ENCODE measurements around the gene ANO1.

The ANO1 gene

GRCh38 chr11:70059971-70060370 is 18.1 kb upstream of the ANO1 start:
- Histone ChIP-seq H3K27ac (ENCODE audit: low read depth, low read length) (no peak overlapping the region), H3K4me3 (ENCODE audit: insufficient read depth, low read length, poor library complexity, severe bottlenecking) (no peak overlapping the region), H3K79me2 (ENCODE audit: insufficient read depth, low read length) (no peaks in the 10 kb centered on the region), H3K36me3 (ENCODE audit: low read length) (no peaks in the 10 kb centered on the region), H3K9me2 (replicated peaks; ENCODE audit: insufficient read depth, low read length) (no peaks in the 10 kb centered on the region), H3K4me2 (ENCODE audit: low read depth, low read length, poor library complexity, severe bottlenecking) (no peak overlapping the region), H3K9me3 (ENCODE audit: insufficient read depth, low read length) (no peaks in the 10 kb centered on the region), H3K27me3 (ENCODE audit: low read length) (no peaks in the 10 kb centered on the region), H3K9ac (ENCODE audit: low read length) (no peak overlapping the region), H4K20me1 (ENCODE audit: low read depth, low read length) (no peaks in the 10 kb centered on the region), H2AFZ (ENCODE audit: low read depth, low read length, severe bottlenecking) (no peak overlapping the region), H3F3A (ENCODE audit: insufficient read depth) (no peaks in the 10 kb centered on the region)
- TF ChIP-seq EZH2phosphoT487 (conservative IDR thresholded peaks at IDR 0.05; ENCODE audit: low read length) (no peak), CTCF (IDR thresholded peaks at IDR 0.05; ENCODE audit: insufficient read depth, low read length, poor library complexity, severe bottlenecking) (no peak)

GRCh38 chr11:70060611-70061293 is 17.4 kb upstream of the ANO1 start:
- H3F3A ChIP-seq (ENCODE audit: insufficient read depth) = no peaks in the 10 kb centered on the region
- H4K20me1 ChIP-seq (ENCODE audit: low read depth, low read length) = no peaks in the 10 kb centered on the region
- no peak overlapping the region for H3K9ac ChIP-seq (ENCODE audit: low read length)
- H3K79me2 ChIP-seq (ENCODE audit: insufficient read depth, low read length) = no peaks in the 10 kb centered on the region
- H3K36me3 ChIP-seq (ENCODE audit: low read length) = no peaks in the 10 kb centered on the region
- H3K27ac ChIP-seq (ENCODE audit: low read depth, low read length) = no peak overlapping the region
- no peaks in the 10 kb centered on the region for H3K9me3 ChIP-seq (ENCODE audit: insufficient read depth, low read length)
- no peak overlapping the region for H2AFZ ChIP-seq (ENCODE audit: low read depth, low read length, severe bottlenecking)
- H3K4me3 ChIP-seq (ENCODE audit: insufficient read depth, low read length, poor library complexity, severe bottlenecking) = no peak overlapping the region
- H3K27me3 ChIP-seq (ENCODE audit: low read length) = no peaks in the 10 kb centered on the region
- no peak overlapping the region for H3K4me2 ChIP-seq (ENCODE audit: low read depth, low read length, poor library complexity, severe bottlenecking)
- no peak for TF ChIP-seq EZH2phosphoT487 (conservative IDR thresholded peaks at IDR 0.05; ENCODE audit: low read length)
- TF ChIP-seq CTCF (IDR thresholded peaks at IDR 0.05; ENCODE audit: insufficient read depth, low read length, poor library complexity, severe bottlenecking) = no peak
- no peaks in the 10 kb centered on the region for H3K9me2 ChIP-seq (replicated peaks; ENCODE audit: insufficient read depth, low read length)

GRCh38 chr11:70061734-70062133 is 16.4 kb upstream of the ANO1 start:
- H3K9ac ChIP-seq (ENCODE audit: low read length) = no peak overlapping the region
- no peaks in the 10 kb centered on the region for H3K36me3 ChIP-seq (ENCODE audit: low read length)
- H3K27ac ChIP-seq (ENCODE audit: low read depth, low read length) = no peak overlapping the region
- H2AFZ ChIP-seq (ENCODE audit: low read depth, low read length, severe bottlenecking) = no peak overlapping the region
- no peaks in the 10 kb centered on the region for H4K20me1 ChIP-seq (ENCODE audit: low read depth, low read length)
- H3K9me2 ChIP-seq (replicated peaks; ENCODE audit: insufficient read depth, low read length) = no peaks in the 10 kb centered on the region
- no peaks in the 10 kb centered on the region for H3K27me3 ChIP-seq (ENCODE audit: low read length)
- no peaks in the 10 kb centered on the region for H3K9me3 ChIP-seq (ENCODE audit: insufficient read depth, low read length)
- no peaks in the 10 kb centered on the region for H3K79me2 ChIP-seq (ENCODE audit: insufficient read depth, low read length)
- no peak overlapping the region for H3K4me3 ChIP-seq (ENCODE audit: insufficient read depth, low read length, poor library complexity, severe bottlenecking)
- TF ChIP-seq CTCF (IDR thresholded peaks at IDR 0.05; ENCODE audit: insufficient read depth, low read length, poor library complexity, severe bottlenecking) = no peak
- no peak for TF ChIP-seq EZH2phosphoT487 (conservative IDR thresholded peaks at IDR 0.05; ENCODE audit: low read length)
- H3K4me2 ChIP-seq (ENCODE audit: low read depth, low read length, poor library complexity, severe bottlenecking) = no peak overlapping the region
- H3F3A ChIP-seq (ENCODE audit: insufficient read depth) = no peaks in the 10 kb centered on the region

Measured in SU-DHL-6 (cell line).